VCaP (cell line): ENCODE data around the gene PHF21B.
A peak's percentile ranks its signal among the peaks of the same experiment; 100 is the strongest.

ENCODE experiments used
- H3K27ac ChIP-seq: fragments of 450-650 bp; 2 replicates; pipeline ENCODE4 v1.5.1; 2017
- CTCF ChIP-seq: fragments of 450-650 bp; conservative IDR thresholded peaks from 2 replicates; pipeline ENCODE4 v1.5.1; 2017; ENCODE audit warnings: mild to moderate bottlenecking, moderate library complexity

PHF21B gene

GRCh38 chr22:44869196-44869595 is 140.6 kb downstream of the PHF21B start:
- no peak overlapping the region for H3K27ac ChIP-seq
- TF ChIP-seq CTCF, result no peak

GRCh38 chr22:44865193-44866057 is 144.4 kb downstream of the PHF21B start:
- 0 out of 2 replicates have a peak overlapping the region, but pooled peaks have one; percentile 16 for H3K27ac ChIP-seq
- TF ChIP-seq CTCF, result no peak

- TF ChIP-seq CTCF, result no peak
- H3K27ac ChIP-seq, result no peak overlapping the region
Observed at GRCh38 chr22:44862981-44863860, 146.6 kb downstream of the PHF21B start.

GRCh38 chr22:44862281-44862680 is 147.5 kb downstream of the PHF21B start:
- H3K27ac ChIP-seq, result no peak overlapping the region
- TF ChIP-seq CTCF, result no peak

- H3K27ac ChIP-seq, result no peak overlapping the region
- no peak for TF ChIP-seq CTCF
Observed at GRCh38 chr22:44861245-44861644, 148.6 kb downstream of the PHF21B start.

GRCh38 chr22:44860311-44860710 is 149.5 kb downstream of the PHF21B start:
- peak overlapping the region; percentile 72; the same call in 1 of the 2 replicates for H3K27ac ChIP-seq
- TF ChIP-seq CTCF, result no peak

GRCh38 chr22:44859641-44860040 is 150.2 kb downstream of the PHF21B start:
- peak overlapping the region; percentile 72 for H3K27ac ChIP-seq
- no peak for TF ChIP-seq CTCF

- H3K27ac ChIP-seq, result peak overlapping the region; percentile 72
Observed at GRCh38 chr22:44858819-44859218, 151.0 kb downstream of the PHF21B start.
